HepG2 (cell line): Measurements from ENCODE around the gene DNAJC5. TPM values are rescaled to one million over a fixed set of nuclear protein-coding genes. Genes with fewer than 3 reads are reported as not detected.

Experiments used
- FOSL1 ChIP-seq: sonication (generic); formaldehyde crosslinking; IDR thresholded peaks from 2 replicates; pipeline ENCODE4 v1.9.0; 2021; ENCODE audit warnings: missing genetic modification reagents, borderline replicate concordance
- GATAD1 ChIP-seq: IDR thresholded peaks from 2 replicates; pipeline ENCODE4 v1.6.1; 2016; ENCODE audit warnings: missing genetic modification reagents, missing compliant biosample characterization
- KDM5A ChIP-seq: fragments of 200-600 bp; sonication (generic); IDR thresholded peaks from 2 replicates; pipeline ENCODE4 v1.7.0; 2018; ENCODE audit warnings: antibody characterized with exemption, mild to moderate bottlenecking, low read length, borderline replicate concordance
- MBD4 ChIP-seq: IDR thresholded peaks from 2 replicates; pipeline ENCODE4 v1.6.1; 2012; ENCODE audit warnings: low read length, inconsistent platforms, borderline replicate concordance
- MYNN ChIP-seq: sonication (generic); formaldehyde crosslinking; IDR thresholded peaks from 2 replicates; pipeline ENCODE4 v1.4.0; 2020; ENCODE audit warnings: mild to moderate bottlenecking, low read depth, missing genetic modification reagents
- TOPORS ChIP-seq: sonication (generic); formaldehyde crosslinking; IDR thresholded peaks from 2 replicates; pipeline ENCODE4 v1.8.0; 2023; ENCODE audit warnings: mild to moderate bottlenecking, missing genetic modification reagents
- TSC22D2 ChIP-seq: sonication (generic); formaldehyde crosslinking; IDR thresholded peaks from 2 replicates; pipeline ENCODE4 v1.5.1; 2020; ENCODE audit warnings: missing genetic modification reagents, mild to moderate bottlenecking, borderline replicate concordance
- ZNF335 ChIP-seq: sonication (generic); formaldehyde crosslinking; IDR thresholded peaks from 2 replicates; pipeline ENCODE4 v1.4.0; 2020; ENCODE audit warnings: missing genetic modification reagents
- ZNF432 ChIP-seq: sonication (generic); formaldehyde crosslinking; IDR thresholded peaks from 2 replicates; pipeline ENCODE4 v1.5.0; 2020; ENCODE audit warnings: missing genetic modification reagents, mild to moderate bottlenecking, borderline replicate concordance
- ZNF460 ChIP-seq: sonication (generic); formaldehyde crosslinking; IDR thresholded peaks from 2 replicates; pipeline ENCODE4 v1.5.1; 2020; ENCODE audit warnings: missing genetic modification reagents, mild to moderate bottlenecking, borderline replicate concordance
- ZNF619 ChIP-seq: sonication (generic); formaldehyde crosslinking; IDR thresholded peaks from 2 replicates; pipeline ENCODE4 v1.4.0; 2020; ENCODE audit warnings: mild to moderate bottlenecking, missing genetic modification reagents
- ZNF724P ChIP-seq: sonication (generic); formaldehyde crosslinking; IDR thresholded peaks from 2 replicates; pipeline ENCODE4 v1.8.0; 2022; ENCODE audit warnings: missing genetic modification reagents, borderline replicate concordance
- polyA plus RNA-seq, 8 experiments: library from polyadenylated mRNA; depleted of rRNA in 3 of 8; stranded (reverse) in 7 of 8; unstranded in 1 of 8; fragments of >200 nt; fragmentation: Illumina TruSeq in 4 of 8; extraction: Trizol in 4 of 8; gene quantifications; 2 replicates each; pipeline versions ENCODE4 v1.2.1 to v1.2.3, GENCODE V29; 2011 to 2016; ENCODE audit warnings: low read depth in 4 of 8, missing spikeins in 1 of 8, mixed read lengths in 1 of 8; ENCODE audit not compliant: insufficient read depth in 1 of 8
- total RNA-seq, 5 experiments: library from RNA; depleted of rRNA; stranded (reverse); fragments of >200 nt; fragmentation: Illumina TruSeq; extraction: Trizol; gene quantifications; 2 replicates each; pipeline ENCODE4 v1.2.3, GENCODE V29; 2016; ENCODE audit warnings: low read depth in 1 of 5
- TF ChIP-seq, protein P1 (sequence below): sonication (generic); formaldehyde crosslinking; IDR thresholded peaks from 2 replicates; pipeline ENCODE4 v1.5.1; 2020; ENCODE audit warnings: mild to moderate bottlenecking, missing genetic modification reagents, borderline replicate concordance
- TF ChIP-seq, protein P2 (sequence below): sonication (generic); formaldehyde crosslinking; IDR thresholded peaks from 2 replicates; pipeline ENCODE4 v1.8.0; 2022; ENCODE audit warnings: mild to moderate bottlenecking, missing genetic modification reagents, moderate library complexity
- TF ChIP-seq, protein P3 (sequence below): sonication (generic); formaldehyde crosslinking; IDR thresholded peaks from 2 replicates; pipeline ENCODE4 v1.4.0; 2020; ENCODE audit warnings: missing genetic modification reagents, mild to moderate bottlenecking, borderline replicate concordance
- TF ChIP-seq, protein P4 (sequence below): sonication (generic); formaldehyde crosslinking; IDR thresholded peaks from 2 replicates; pipeline ENCODE4 v1.4.0; 2020; ENCODE audit warnings: mild to moderate bottlenecking, missing genetic modification reagents
- TF ChIP-seq, protein P5 (sequence below): sonication (generic); formaldehyde crosslinking; IDR thresholded peaks from 2 replicates; pipeline ENCODE4 v1.9.0; 2022; ENCODE audit warnings: low read depth, missing genetic modification reagents

The DNAJC5 gene
- total and polyA plus RNA-seq, 2 of the 13 experiments (the other 11 are each of a cell fraction or from before 2014, with no cell fraction given) = 42.8 to 64.5 TPM

DNA sequence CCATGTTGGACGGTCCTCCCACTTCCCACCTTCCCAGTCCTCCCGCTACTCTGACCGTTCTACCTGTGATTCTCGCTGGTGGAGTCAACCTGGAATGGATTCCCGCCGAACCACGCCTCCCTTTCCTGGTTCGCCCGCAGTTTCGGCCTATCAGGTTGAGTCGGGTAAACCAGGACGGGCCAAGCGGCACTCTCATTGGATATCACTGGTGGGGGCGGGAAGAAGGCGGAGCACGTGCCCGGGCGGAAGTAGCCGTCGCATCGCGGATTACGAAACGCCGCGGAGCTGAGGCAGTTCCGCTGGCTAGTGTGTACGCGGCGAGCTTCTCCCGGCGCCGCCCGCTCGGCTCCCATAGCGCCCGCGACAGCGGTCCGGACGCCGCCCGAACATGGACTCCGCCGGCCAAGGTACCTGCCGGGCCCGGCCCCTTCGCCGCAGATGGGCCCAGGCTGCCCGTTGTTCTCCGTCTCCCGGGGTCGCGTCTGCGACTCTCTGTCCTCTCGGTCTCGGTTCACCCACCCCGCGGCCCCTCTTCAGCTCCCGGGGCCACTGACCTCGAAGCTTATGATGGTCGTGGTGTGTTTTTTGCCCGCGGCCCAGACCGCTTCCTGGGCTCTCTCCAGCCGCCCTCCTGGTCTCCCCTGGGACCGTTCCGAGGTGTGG, 29.8 kb upstream of the DNAJC5 start, which contains the start of gene TPD52L2 (continued):
- TF ChIP-seq, protein P1, sequence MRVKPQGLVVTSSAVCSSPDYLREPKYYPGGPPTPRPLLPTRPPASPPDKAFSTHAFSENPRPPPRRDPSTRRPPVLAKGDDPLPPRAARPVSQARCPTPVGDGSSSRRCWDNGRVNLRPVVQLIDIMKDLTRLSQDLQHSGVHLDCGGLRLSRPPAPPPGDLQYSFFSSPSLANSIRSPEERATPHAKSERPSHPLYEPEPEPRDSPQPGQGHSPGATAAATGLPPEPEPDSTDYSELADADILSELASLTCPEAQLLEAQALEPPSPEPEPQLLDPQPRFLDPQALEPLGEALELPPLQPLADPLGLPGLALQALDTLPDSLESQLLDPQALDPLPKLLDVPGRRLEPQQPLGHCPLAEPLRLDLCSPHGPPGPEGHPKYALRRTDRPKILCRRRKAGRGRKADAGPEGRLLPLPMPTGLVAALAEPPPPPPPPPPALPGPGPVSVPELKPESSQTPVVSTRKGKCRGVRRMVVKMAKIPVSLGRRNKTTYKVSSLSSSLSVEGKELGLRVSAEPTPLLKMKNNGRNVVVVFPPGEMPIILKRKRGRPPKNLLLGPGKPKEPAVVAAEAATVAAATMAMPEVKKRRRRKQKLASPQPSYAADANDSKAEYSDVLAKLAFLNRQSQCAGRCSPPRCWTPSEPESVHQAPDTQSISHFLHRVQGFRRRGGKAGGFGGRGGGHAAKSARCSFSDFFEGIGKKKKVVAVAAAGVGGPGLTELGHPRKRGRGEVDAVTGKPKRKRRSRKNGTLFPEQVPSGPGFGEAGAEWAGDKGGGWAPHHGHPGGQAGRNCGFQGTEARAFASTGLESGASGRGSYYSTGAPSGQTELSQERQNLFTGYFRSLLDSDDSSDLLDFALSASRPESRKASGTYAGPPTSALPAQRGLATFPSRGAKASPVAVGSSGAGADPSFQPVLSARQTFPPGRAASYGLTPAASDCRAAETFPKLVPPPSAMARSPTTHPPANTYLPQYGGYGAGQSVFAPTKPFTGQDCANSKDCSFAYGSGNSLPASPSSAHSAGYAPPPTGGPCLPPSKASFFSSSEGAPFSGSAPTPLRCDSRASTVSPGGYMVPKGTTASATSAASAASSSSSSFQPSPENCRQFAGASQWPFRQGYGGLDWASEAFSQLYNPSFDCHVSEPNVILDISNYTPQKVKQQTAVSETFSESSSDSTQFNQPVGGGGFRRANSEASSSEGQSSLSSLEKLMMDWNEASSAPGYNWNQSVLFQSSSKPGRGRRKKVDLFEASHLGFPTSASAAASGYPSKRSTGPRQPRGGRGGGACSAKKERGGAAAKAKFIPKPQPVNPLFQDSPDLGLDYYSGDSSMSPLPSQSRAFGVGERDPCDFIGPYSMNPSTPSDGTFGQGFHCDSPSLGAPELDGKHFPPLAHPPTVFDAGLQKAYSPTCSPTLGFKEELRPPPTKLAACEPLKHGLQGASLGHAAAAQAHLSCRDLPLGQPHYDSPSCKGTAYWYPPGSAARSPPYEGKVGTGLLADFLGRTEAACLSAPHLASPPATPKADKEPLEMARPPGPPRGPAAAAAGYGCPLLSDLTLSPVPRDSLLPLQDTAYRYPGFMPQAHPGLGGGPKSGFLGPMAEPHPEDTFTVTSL (CRISPR knock-in tag) = peak; percentile 38; the same call in 1 of the 2 replicates
- TF ChIP-seq ZNF335 (CRISPR knock-in tag) (peak; percentile 64), FOSL1 (CRISPR knock-in tag) (peak; percentile 71), MBD4 (no peak), TSC22D2 (peak; percentile 96; the same call in 1 of the 2 replicates), ZNF460 (CRISPR knock-in tag) (no peak), ZNF432 (CRISPR knock-in tag) (peak; percentile 30; the same call in 1 of the 2 replicates), TOPORS (CRISPR knock-in tag) (peak; percentile 94), ZNF619 (peak; percentile 93), MYNN (peak; percentile 31; the same call in 1 of the 2 replicates), KDM5A (no peak; the same call in 1 of the 2 replicates), ZNF724P (CRISPR knock-in tag) (peak; percentile 95), GATAD1 (CRISPR knock-in tag) (peak; percentile 98)
- TF ChIP-seq, protein P2, sequence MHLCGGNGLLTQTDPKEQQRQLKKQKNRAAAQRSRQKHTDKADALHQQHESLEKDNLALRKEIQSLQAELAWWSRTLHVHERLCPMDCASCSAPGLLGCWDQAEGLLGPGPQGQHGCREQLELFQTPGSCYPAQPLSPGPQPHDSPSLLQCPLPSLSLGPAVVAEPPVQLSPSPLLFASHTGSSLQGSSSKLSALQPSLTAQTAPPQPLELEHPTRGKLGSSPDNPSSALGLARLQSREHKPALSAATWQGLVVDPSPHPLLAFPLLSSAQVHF (CRISPR knock-in tag) = peak; percentile 95
- TF ChIP-seq, protein P3, sequence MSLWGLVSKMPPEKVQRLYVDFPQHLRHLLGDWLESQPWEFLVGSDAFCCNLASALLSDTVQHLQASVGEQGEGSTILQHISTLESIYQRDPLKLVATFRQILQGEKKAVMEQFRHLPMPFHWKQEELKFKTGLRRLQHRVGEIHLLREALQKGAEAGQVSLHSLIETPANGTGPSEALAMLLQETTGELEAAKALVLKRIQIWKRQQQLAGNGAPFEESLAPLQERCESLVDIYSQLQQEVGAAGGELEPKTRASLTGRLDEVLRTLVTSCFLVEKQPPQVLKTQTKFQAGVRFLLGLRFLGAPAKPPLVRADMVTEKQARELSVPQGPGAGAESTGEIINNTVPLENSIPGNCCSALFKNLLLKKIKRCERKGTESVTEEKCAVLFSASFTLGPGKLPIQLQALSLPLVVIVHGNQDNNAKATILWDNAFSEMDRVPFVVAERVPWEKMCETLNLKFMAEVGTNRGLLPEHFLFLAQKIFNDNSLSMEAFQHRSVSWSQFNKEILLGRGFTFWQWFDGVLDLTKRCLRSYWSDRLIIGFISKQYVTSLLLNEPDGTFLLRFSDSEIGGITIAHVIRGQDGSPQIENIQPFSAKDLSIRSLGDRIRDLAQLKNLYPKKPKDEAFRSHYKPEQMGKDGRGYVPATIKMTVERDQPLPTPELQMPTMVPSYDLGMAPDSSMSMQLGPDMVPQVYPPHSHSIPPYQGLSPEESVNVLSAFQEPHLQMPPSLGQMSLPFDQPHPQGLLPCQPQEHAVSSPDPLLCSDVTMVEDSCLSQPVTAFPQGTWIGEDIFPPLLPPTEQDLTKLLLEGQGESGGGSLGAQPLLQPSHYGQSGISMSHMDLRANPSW (CRISPR knock-in tag) = peak; percentile 93
- TF ChIP-seq, protein P4, sequence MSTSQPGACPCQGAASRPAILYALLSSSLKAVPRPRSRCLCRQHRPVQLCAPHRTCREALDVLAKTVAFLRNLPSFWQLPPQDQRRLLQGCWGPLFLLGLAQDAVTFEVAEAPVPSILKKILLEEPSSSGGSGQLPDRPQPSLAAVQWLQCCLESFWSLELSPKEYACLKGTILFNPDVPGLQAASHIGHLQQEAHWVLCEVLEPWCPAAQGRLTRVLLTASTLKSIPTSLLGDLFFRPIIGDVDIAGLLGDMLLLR = peak; percentile 92
- TF ChIP-seq, protein P5, sequence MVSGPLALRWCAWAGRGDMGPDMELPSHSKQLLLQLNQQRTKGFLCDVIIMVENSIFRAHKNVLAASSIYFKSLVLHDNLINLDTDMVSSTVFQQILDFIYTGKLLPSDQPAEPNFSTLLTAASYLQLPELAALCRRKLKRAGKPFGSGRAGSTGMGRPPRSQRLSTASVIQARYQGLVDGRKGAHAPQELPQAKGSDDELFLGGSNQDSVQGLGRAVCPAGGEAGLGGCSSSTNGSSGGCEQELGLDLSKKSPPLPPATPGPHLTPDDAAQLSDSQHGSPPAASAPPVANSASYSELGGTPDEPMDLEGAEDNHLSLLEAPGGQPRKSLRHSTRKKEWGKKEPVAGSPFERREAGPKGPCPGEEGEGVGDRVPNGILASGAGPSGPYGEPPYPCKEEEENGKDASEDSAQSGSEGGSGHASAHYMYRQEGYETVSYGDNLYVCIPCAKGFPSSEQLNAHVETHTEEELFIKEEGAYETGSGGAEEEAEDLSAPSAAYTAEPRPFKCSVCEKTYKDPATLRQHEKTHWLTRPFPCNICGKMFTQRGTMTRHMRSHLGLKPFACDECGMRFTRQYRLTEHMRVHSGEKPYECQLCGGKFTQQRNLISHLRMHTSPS (CRISPR knock-in tag) = 0 out of 2 replicates have a peak, but pooled peaks have one; percentile 37
